ENCODE results near the gene DOCK1.

DOCK1 gene

GRCh38 chr10:127375461-127375860 is 470.2 kb downstream of the DOCK1 start:
- Histone ChIP-seq H3K4me3 (ENCODE audit: severe bottlenecking) (no peak overlapping the region), H3K4me1 (ENCODE audit: insufficient read depth, poor library complexity, severe bottlenecking) (no peaks in the 10 kb centered on the region), H3K27ac (ENCODE audit: poor library complexity, severe bottlenecking) (no peak overlapping the region), H3K9me3 (ENCODE audit: severe bottlenecking) (no peaks in the 10 kb centered on the region), H3K36me3 (ENCODE audit: low read depth) (0 out of 2 replicates have a peak, but pooled peaks cover 3% of the 10 kb centered on the region), H3K27me3 (ENCODE audit: insufficient read depth, poor library complexity, severe bottlenecking) (no peaks in the 10 kb centered on the region)
- DNase-seq (ENCODE audit: low spot score) (no peak), ATAC-seq (ENCODE audit: low read depth) (no peak)
- no peak for TF ChIP-seq CTCF (IDR thresholded peaks at IDR 0.05; ENCODE audit: poor library complexity, severe bottlenecking)

DNA sequence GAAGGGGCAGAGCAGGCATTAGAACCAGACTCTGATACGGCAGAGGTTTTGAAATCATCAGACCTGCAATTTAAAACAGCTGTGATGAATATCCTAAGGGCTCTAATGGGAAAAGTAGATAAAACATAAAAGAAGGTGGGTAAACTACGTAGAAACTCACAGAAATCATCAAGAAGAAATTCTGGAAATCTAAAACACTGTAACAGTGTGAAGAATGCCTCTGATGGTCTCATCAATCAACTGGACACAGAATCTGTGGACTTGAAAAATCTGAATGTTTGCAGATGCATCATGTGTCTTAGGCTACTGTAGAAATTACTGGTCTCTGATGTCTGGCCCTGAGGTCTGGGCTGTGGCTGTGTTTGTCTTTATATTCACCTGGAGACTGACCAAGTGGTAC is 470.8 kb downstream of the DOCK1 start:
- TF ChIP-seq CTCF (IDR thresholded peaks at IDR 0.05; ENCODE audit: poor library complexity, severe bottlenecking), result no peak
- no peak for ATAC-seq (ENCODE audit: low read depth)
- no peaks in the 10 kb centered on the region for H3K4me1 ChIP-seq (ENCODE audit: insufficient read depth, poor library complexity, severe bottlenecking)
- no peaks in the 10 kb centered on the region for H3K9me3 ChIP-seq (ENCODE audit: severe bottlenecking)
- no peak for DNase-seq (ENCODE audit: low spot score)
- 0 out of 2 replicates have a peak, but pooled peaks cover 3% of the 10 kb centered on the region for H3K36me3 ChIP-seq (ENCODE audit: low read depth)
- H3K4me3 ChIP-seq (ENCODE audit: severe bottlenecking), result no peak overlapping the region
- no peaks in the 10 kb centered on the region for H3K27me3 ChIP-seq (ENCODE audit: insufficient read depth, poor library complexity, severe bottlenecking)
- H3K27ac ChIP-seq (ENCODE audit: poor library complexity, severe bottlenecking), result no peak overlapping the region

DNA sequence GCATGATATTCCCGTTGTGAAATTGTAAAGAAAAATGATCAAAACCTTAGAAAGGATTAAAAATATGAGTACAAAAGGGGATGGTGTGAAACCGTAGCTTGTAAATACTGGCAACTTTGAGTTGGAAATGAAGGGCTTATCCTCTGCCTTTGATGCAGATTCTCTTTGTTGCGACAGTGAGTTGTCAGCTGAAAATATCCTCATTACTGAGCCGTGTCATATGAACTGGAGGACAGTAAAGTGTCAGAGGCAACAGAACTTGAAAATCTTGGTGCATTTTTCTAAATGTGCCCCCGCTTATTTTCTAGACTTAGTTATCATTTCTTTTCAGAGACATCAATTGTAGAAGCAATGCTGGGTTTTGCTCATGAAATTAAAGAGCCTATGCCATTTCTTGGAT is 473.4 kb downstream of the DOCK1 start:
- Histone ChIP-seq H3K36me3 (ENCODE audit: low read depth) (0 out of 2 replicates have a peak, but pooled peaks cover 3% of the 10 kb centered on the region), H3K4me3 (ENCODE audit: severe bottlenecking) (no peak overlapping the region), H3K9me3 (ENCODE audit: severe bottlenecking) (no peaks in the 10 kb centered on the region), H3K4me1 (ENCODE audit: insufficient read depth, poor library complexity, severe bottlenecking) (no peaks in the 10 kb centered on the region), H3K27me3 (ENCODE audit: insufficient read depth, poor library complexity, severe bottlenecking) (no peaks in the 10 kb centered on the region), H3K27ac (ENCODE audit: poor library complexity, severe bottlenecking) (no peak overlapping the region)
- DNase-seq (ENCODE audit: low spot score) (no peak), ATAC-seq (ENCODE audit: low read depth) (no peak)
- no peak for TF ChIP-seq CTCF (IDR thresholded peaks at IDR 0.05; ENCODE audit: poor library complexity, severe bottlenecking)

GRCh38 chr10:127384532-127384931 is 479.3 kb downstream of the DOCK1 start:
- no peak for DNase-seq (ENCODE audit: low spot score)
- Histone ChIP-seq H3K4me1 (ENCODE audit: insufficient read depth, poor library complexity, severe bottlenecking) (no peaks in the 10 kb centered on the region), H3K9me3 (ENCODE audit: severe bottlenecking) (no peaks in the 10 kb centered on the region), H3K27me3 (ENCODE audit: insufficient read depth, poor library complexity, severe bottlenecking) (no peaks in the 10 kb centered on the region), H3K4me3 (ENCODE audit: severe bottlenecking) (no peak overlapping the region), H3K27ac (ENCODE audit: poor library complexity, severe bottlenecking) (no peak overlapping the region), H3K36me3 (ENCODE audit: low read depth) (no peaks in the 10 kb centered on the region)
- no peak for TF ChIP-seq CTCF (IDR thresholded peaks at IDR 0.05; ENCODE audit: poor library complexity, severe bottlenecking)
- ATAC-seq (ENCODE audit: low read depth), result no peak

DNA sequence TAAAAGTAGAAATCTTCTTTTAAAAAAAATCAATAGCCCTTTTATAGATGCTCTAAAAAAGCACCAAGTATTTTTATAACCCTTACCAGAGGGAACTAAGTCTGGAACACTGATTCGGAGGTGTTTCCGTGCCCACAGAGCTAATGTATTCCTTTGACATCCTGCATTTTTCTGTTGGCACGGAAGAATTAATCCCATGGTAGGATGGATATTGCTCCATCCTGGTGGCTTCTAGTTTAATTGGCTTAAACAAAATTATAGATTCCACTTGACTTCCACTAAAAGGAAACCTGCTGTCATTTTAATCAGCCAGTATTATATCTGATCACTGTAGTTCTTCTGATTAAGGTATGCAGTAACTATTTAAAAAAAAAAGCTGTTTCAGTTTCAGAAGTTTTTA is 479.8 kb downstream of the DOCK1 start:
- no peak for DNase-seq (ENCODE audit: low spot score)
- no peaks in the 10 kb centered on the region for H3K4me1 ChIP-seq (ENCODE audit: insufficient read depth, poor library complexity, severe bottlenecking)
- H3K36me3 ChIP-seq (ENCODE audit: low read depth), result no peaks in the 10 kb centered on the region
- TF ChIP-seq CTCF (IDR thresholded peaks at IDR 0.05; ENCODE audit: poor library complexity, severe bottlenecking), result no peak
- no peaks in the 10 kb centered on the region for H3K9me3 ChIP-seq (ENCODE audit: severe bottlenecking)
- no peak for ATAC-seq (ENCODE audit: low read depth)
- H3K27ac ChIP-seq (ENCODE audit: poor library complexity, severe bottlenecking), result no peak overlapping the region
- H3K27me3 ChIP-seq (ENCODE audit: insufficient read depth, poor library complexity, severe bottlenecking), result no peaks in the 10 kb centered on the region
- no peak overlapping the region for H3K4me3 ChIP-seq (ENCODE audit: severe bottlenecking)

All from RWPE2 (cell line).